Measurements from ENCODE around the gene THBS2.

GRCh38 chr6:169230322-169230665 lies 23.4 kb downstream of the THBS2 start:
- TF ChIP-seq CTCF (conservative IDR thresholded peaks at IDR 0.05; ENCODE audit: low read length), result no peak
- no peak for TF ChIP-seq EZH2phosphoT487 (IDR thresholded peaks at IDR 0.05; ENCODE audit: borderline replicate concordance, low read depth, low read length)

Measured in OCI-LY7 (cell line).